ENCODE data around the gene TRRAP.

The TRRAP gene

GRCh38 chr7:98903246-98903645 lies 24.9 kb downstream of the TRRAP start:
- DNase-seq, result no peak

- no peak for DNase-seq
These were observed 29.2 kb downstream of the TRRAP start for GRCh38 chr7:98907570-98907969.

GRCh38 chr7:98908585-98908984 lies 30.3 kb downstream of the TRRAP start:
- no peak for DNase-seq

GRCh38 chr7:98909487-98909886 lies 31.2 kb downstream of the TRRAP start:
- DNase-seq, result no peak

GRCh38 chr7:98910427-98910826 lies 32.1 kb downstream of the TRRAP start:
- no peak for DNase-seq

GRCh38 chr7:98911916-98912315 lies 33.6 kb downstream of the TRRAP start:
- no peak for DNase-seq

GRCh38 chr7:98913026-98913425 lies 34.7 kb downstream of the TRRAP start:
- no peak for DNase-seq

GRCh38 chr7:98913612-98914011 lies 35.3 kb downstream of the TRRAP start:
- DNase-seq, result no peak

- no peak for DNase-seq
These were observed 39.0 kb downstream of the TRRAP start for GRCh38 chr7:98917331-98917730.

- DNase-seq, result no peak
These were observed 43.5 kb downstream of the TRRAP start for GRCh38 chr7:98921608-98922372.

GRCh38 chr7:98922392-98923187 lies 44.3 kb downstream of the TRRAP start:
- DNase-seq, result no peak

GRCh38 chr7:98923512-98923911 lies 45.2 kb downstream of the TRRAP start:
- no peak for DNase-seq

- DNase-seq, result no peak
These were observed 48.8 kb downstream of the TRRAP start for GRCh38 chr7:98927125-98927524.

GRCh38 chr7:98930464-98930863 lies 52.1 kb downstream of the TRRAP start:
- no peak for DNase-seq

GRCh38 chr7:98930921-98931320 lies 52.6 kb downstream of the TRRAP start:
- DNase-seq, result no peak

- no peak for DNase-seq
These were observed 55.0 kb downstream of the TRRAP start for GRCh38 chr7:98933321-98933720.

GRCh38 chr7:98934267-98934666 lies 55.9 kb downstream of the TRRAP start:
- DNase-seq, result no peak

- DNase-seq, result no peak
These were observed 57.5 kb downstream of the TRRAP start for GRCh38 chr7:98935811-98936210.

GRCh38 chr7:98943336-98943735 lies 65.0 kb downstream of the TRRAP start:
- DNase-seq, result no peak

- no peak for DNase-seq
These were observed 66.1 kb downstream of the TRRAP start for GRCh38 chr7:98944386-98944785.

- DNase-seq, result no peak
These were observed 67.5 kb downstream of the TRRAP start for GRCh38 chr7:98945852-98946251.

- DNase-seq, result no peak
These were observed 68.1 kb downstream of the TRRAP start for GRCh38 chr7:98946389-98946788.

GRCh38 chr7:98949336-98950044 lies 71.2 kb downstream of the TRRAP start:
- no peak for DNase-seq

- no peak for DNase-seq
These were observed 77.7 kb downstream of the TRRAP start for GRCh38 chr7:98955992-98956391.

Measured in activated naive CD4-positive, alpha-beta T cell treated with anti-CD3 and anti-CD28 coated beads, Interleukin-2, amount 50 U/mL, for 16 hours (primary cell).